ENCODE measurements around the gene GNL1.

GNL1 gene

GRCh38 chr6:30570263-30570662 lies 14.0 kb upstream of the GNL1 start:
- no peak for DNase-seq (ENCODE audit: low read depth)

GRCh38 chr6:30568245-30568644 lies 12.0 kb upstream of the GNL1 start:
- no peak for DNase-seq (ENCODE audit: low read depth)

- no peak for DNase-seq (ENCODE audit: low read depth)
These were observed 9.5 kb upstream of the GNL1 start for GRCh38 chr6:30565772-30566171.

- DNase-seq (ENCODE audit: low read depth) = no peak
These were observed 7.8 kb upstream of the GNL1 start for GRCh38 chr6:30564114-30564513.

GRCh38 chr6:30562470-30563425 lies 6.5 kb upstream of the GNL1 start:
- no peak for DNase-seq (ENCODE audit: low read depth)

GRCh38 chr6:30560930-30561329 lies 4.6 kb upstream of the GNL1 start:
- DNase-seq (ENCODE audit: low read depth) = no peak

GRCh38 chr6:30557683-30557981 lies 1.3 kb upstream of the GNL1 start:
- DNase-seq (ENCODE audit: low read depth) = peak; percentile 33

- peak; percentile 76 for DNase-seq (ENCODE audit: low read depth)
These were observed 805 bp upstream of the GNL1 start, which contains the start of gene PRR3 for GRCh38 chr6:30556906-30557682. Gene PRR3 (plus strand): TSS chr6:30557295. CDS start chr6:30557345, 50 bp downstream.

GRCh38 chr6:30555816-30556065 lies 548 bp downstream of the GNL1 start:
- DNase-seq (ENCODE audit: low read depth) = no peak

GRCh38 chr6:30554962-30555815 lies 1.1 kb downstream of the GNL1 start:
- DNase-seq (ENCODE audit: low read depth) = no peak

- no peak for DNase-seq (ENCODE audit: low read depth)
These were observed 1.9 kb downstream of the GNL1 start for GRCh38 chr6:30554404-30554803.

GRCh38 chr6:30548375-30548774 lies 7.9 kb downstream of the GNL1 start:
- no peak for DNase-seq (ENCODE audit: low read depth)

GRCh38 chr6:30547454-30547853 lies 8.8 kb downstream of the GNL1 start:
- no peak for DNase-seq (ENCODE audit: low read depth)

- DNase-seq (ENCODE audit: low read depth) = no peak
These were observed 11.5 kb downstream of the GNL1 start for GRCh38 chr6:30544666-30545272.

GRCh38 chr6:30543821-30544220 lies 12.5 kb downstream of the GNL1 start:
- no peak for DNase-seq (ENCODE audit: low read depth)

- DNase-seq (ENCODE audit: low read depth) = no peak
These were observed 13.4 kb downstream of the GNL1 start for GRCh38 chr6:30542915-30543314.

- DNase-seq (ENCODE audit: low read depth) = no peak
These were observed 13.9 kb downstream of the GNL1 start for GRCh38 chr6:30542404-30542725.

- DNase-seq (ENCODE audit: low read depth) = peak; percentile 73
These were observed 14.5 kb downstream of the GNL1 start for GRCh38 chr6:30541515-30542403.

GRCh38 chr6:30537931-30538330 lies 18.4 kb downstream of the GNL1 start:
- DNase-seq (ENCODE audit: low read depth) = no peak

- no peak for DNase-seq (ENCODE audit: low read depth)
These were observed 22.6 kb downstream of the GNL1 start for GRCh38 chr6:30533460-30534294.
